ENCODE data around the gene CCR8. TPM values are rescaled to one million over a fixed set of nuclear protein-coding genes. Genes with fewer than 3 reads are reported as not detected.

CCR8 gene
- total and polyA plus RNA-seq, 7 donors, result not detected

- no peaks in the 10 kb centered on the region for H3K27me3 ChIP-seq (ENCODE audit: insufficient read depth in 3 of 3, low read length in 2 of 3)
- H3K4me3 ChIP-seq, result no peak overlapping the region
- intact Hi-C loops (cut with DNase I), result no loop called here
- no peaks in the 10 kb centered on the region for H3K4me1 ChIP-seq
- peaks cover 0 to 2% of the 10 kb centered on the region in 2 donors for H3K36me3 ChIP-seq (ENCODE audit: insufficient read depth in 1 of 2, low read depth in 1 of 2)
- DNase-seq (no peak), ATAC-seq (no peak)
- H3K27ac ChIP-seq, result no peak overlapping the region
- H3K9me3 ChIP-seq, result no peaks in the 10 kb centered on the region
- no peak for TF ChIP-seq CTCF (IDR thresholded peaks at IDR 0.05)
Measured at GRCh38 chr3:39330824-39331223, 1.3 kb downstream of the CCR8 start.

GRCh38 chr3:39332525-39332924 lies 3.0 kb downstream of the CCR8 start:
- 94 to 96% (median 96%) methylated on average over 4 of the region's 4 CpGs for WGBS, 3 donors
- no peak for DNase-seq
- TF ChIP-seq CTCF (IDR thresholded peaks at IDR 0.05), result no peak
- Histone ChIP-seq H3K4me1 (no peaks in the 10 kb centered on the region), H3K27ac (no peak overlapping the region), H3K4me3 (no peak overlapping the region), H3K36me3 (ENCODE audit: insufficient read depth in 1 of 2, low read depth in 1 of 2) (peaks cover 0 to 2% of the 10 kb centered on the region in 2 donors), H3K27me3 (ENCODE audit: insufficient read depth in 3 of 3, low read length in 2 of 3) (no peaks in the 10 kb centered on the region), H3K9me3 (no peaks in the 10 kb centered on the region)
- intact Hi-C loops (cut with DNase I), result no loop called here
- no peak for ATAC-seq

GRCh38 chr3:39333607-39334006 lies 4.1 kb downstream of the CCR8 start:
- ATAC-seq (no peak), DNase-seq (no peak)
- intact Hi-C loops (cut with DNase I), result no loop called here
- Histone ChIP-seq H3K4me3 (no peak overlapping the region), H3K4me1 (no peaks in the 10 kb centered on the region), H3K9me3 (no peaks in the 10 kb centered on the region), H3K36me3 (ENCODE audit: insufficient read depth in 1 of 2, low read depth in 1 of 2) (peaks cover 0 to under 1% of the 10 kb centered on the region in 2 donors), H3K27me3 (ENCODE audit: insufficient read depth in 3 of 3, low read length in 2 of 3) (no peaks in the 10 kb centered on the region), H3K27ac (no peak overlapping the region)
- no peak for TF ChIP-seq CTCF (IDR thresholded peaks at IDR 0.05)

GRCh38 chr3:39334205-39334604 lies 4.7 kb downstream of the CCR8 start:
- intact Hi-C loops (cut with DNase I), result no loop called here
- Histone ChIP-seq H3K36me3 (ENCODE audit: insufficient read depth in 1 of 2, low read depth in 1 of 2) (no peaks in the 10 kb centered on the region), H3K27me3 (ENCODE audit: insufficient read depth in 3 of 3, low read length in 2 of 3) (no peaks in the 10 kb centered on the region), H3K4me1 (no peaks in the 10 kb centered on the region), H3K27ac (no peak overlapping the region), H3K9me3 (no peaks in the 10 kb centered on the region), H3K4me3 (no peak overlapping the region)
- no peak for TF ChIP-seq CTCF (IDR thresholded peaks at IDR 0.05)
- 82 to 85% (median 85%) methylated on average over 4 of the region's 4 CpGs for WGBS, 3 donors
- ATAC-seq (no peak), DNase-seq (no peak)

GRCh38 chr3:39338201-39338600 lies 8.7 kb downstream of the CCR8 start:
- Histone ChIP-seq H3K9me3 (no peaks in the 10 kb centered on the region), H3K27me3 (ENCODE audit: insufficient read depth in 3 of 3, low read length in 2 of 3) (no peaks in the 10 kb centered on the region), H3K27ac (no peak overlapping the region), H3K36me3 (ENCODE audit: insufficient read depth in 1 of 2, low read depth in 1 of 2) (no peaks in the 10 kb centered on the region), H3K4me1 (no peaks in the 10 kb centered on the region), H3K4me3 (no peak overlapping the region)
- no peak for ATAC-seq
- 79 to 81% (median 80%) methylated on average over 1 of the region's 1 CpG for whole genome bisulfite sequencing, 3 donors
- intact Hi-C loops (cut with DNase I), result no loop called here
- no peak for TF ChIP-seq CTCF (IDR thresholded peaks at IDR 0.05)
- no peak for DNase-seq
